ENCODE data around the gene EGFLAM.

EGFLAM gene

DNA sequence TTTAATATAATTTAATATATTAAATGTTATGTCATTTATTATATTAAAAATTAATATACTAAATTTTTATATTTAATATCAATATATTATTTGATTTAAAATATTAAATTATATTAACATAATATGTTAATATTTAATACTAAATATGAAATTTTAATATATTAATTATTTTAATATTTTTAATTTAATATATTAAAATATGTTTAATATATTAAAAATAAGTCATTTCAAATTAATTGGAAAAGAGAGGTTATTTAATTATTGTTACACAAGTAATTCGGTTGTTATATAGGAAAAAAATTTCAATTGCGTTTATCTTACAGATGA is 183.9 kb downstream of the EGFLAM start:
- Histone ChIP-seq H4K20me1 (ENCODE audit: low read depth, low read length) (no peaks in the 10 kb centered on the region), H3K9me2 (replicated peaks; ENCODE audit: insufficient read depth, low read length) (no peaks in the 10 kb centered on the region), H3K27ac (ENCODE audit: low read depth, low read length) (no peak overlapping the region), H3K4me2 (ENCODE audit: low read depth, low read length, poor library complexity, severe bottlenecking) (no peak overlapping the region), H3K27me3 (ENCODE audit: low read length) (no peaks in the 10 kb centered on the region), H3K9ac (ENCODE audit: low read length) (no peak overlapping the region), H3F3A (ENCODE audit: insufficient read depth) (no peaks in the 10 kb centered on the region), H3K36me3 (ENCODE audit: low read length) (no peaks in the 10 kb centered on the region), H3K79me2 (ENCODE audit: insufficient read depth, low read length) (no peaks in the 10 kb centered on the region), H3K9me3 (ENCODE audit: insufficient read depth, low read length) (no peaks in the 10 kb centered on the region), H3K4me3 (ENCODE audit: insufficient read depth, low read length, poor library complexity, severe bottlenecking) (no peak overlapping the region), H2AFZ (ENCODE audit: low read depth, low read length, severe bottlenecking) (no peak overlapping the region)
- TF ChIP-seq EZH2phosphoT487 (conservative IDR thresholded peaks at IDR 0.05; ENCODE audit: low read length), result no peak
- TF ChIP-seq, protein P1, sequence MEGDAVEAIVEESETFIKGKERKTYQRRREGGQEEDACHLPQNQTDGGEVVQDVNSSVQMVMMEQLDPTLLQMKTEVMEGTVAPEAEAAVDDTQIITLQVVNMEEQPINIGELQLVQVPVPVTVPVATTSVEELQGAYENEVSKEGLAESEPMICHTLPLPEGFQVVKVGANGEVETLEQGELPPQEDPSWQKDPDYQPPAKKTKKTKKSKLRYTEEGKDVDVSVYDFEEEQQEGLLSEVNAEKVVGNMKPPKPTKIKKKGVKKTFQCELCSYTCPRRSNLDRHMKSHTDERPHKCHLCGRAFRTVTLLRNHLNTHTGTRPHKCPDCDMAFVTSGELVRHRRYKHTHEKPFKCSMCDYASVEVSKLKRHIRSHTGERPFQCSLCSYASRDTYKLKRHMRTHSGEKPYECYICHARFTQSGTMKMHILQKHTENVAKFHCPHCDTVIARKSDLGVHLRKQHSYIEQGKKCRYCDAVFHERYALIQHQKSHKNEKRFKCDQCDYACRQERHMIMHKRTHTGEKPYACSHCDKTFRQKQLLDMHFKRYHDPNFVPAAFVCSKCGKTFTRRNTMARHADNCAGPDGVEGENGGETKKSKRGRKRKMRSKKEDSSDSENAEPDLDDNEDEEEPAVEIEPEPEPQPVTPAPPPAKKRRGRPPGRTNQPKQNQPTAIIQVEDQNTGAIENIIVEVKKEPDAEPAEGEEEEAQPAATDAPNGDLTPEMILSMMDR (IDR thresholded peaks at IDR 0.05; ENCODE audit: insufficient read depth, low read length, poor library complexity, severe bottlenecking), result no peak

DNA sequence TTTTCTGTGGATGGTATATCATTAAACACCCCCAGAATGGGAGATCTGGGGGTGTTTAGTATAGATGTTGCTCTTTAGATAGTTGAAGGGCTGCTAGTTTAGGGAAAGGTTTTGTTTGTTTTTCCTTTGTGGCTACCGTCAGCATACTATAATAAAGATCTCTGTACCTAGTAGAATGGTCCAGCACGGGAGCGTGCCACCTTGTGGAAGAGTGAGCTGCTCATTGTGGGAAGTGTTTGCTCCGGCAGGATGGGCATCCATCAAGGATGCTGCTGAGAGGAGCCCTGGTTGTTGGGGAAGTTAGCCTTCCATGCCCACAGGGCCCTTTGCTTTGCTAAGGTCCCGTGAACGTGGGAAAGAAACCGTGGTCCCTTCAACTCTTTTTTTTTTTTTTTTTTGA is 185.0 kb downstream of the EGFLAM start:
- TF ChIP-seq EZH2phosphoT487 (conservative IDR thresholded peaks at IDR 0.05; ENCODE audit: low read length), result no peak
- TF ChIP-seq, protein P1 (IDR thresholded peaks at IDR 0.05; ENCODE audit: insufficient read depth, low read length, poor library complexity, severe bottlenecking), result no peak
- Histone ChIP-seq H3K9me3 (ENCODE audit: insufficient read depth, low read length) (no peaks in the 10 kb centered on the region), H3K9ac (ENCODE audit: low read length) (no peak overlapping the region), H2AFZ (ENCODE audit: low read depth, low read length, severe bottlenecking) (no peak overlapping the region), H3F3A (ENCODE audit: insufficient read depth) (no peaks in the 10 kb centered on the region), H3K27me3 (ENCODE audit: low read length) (no peaks in the 10 kb centered on the region), H3K79me2 (ENCODE audit: insufficient read depth, low read length) (no peaks in the 10 kb centered on the region), H4K20me1 (ENCODE audit: low read depth, low read length) (no peaks in the 10 kb centered on the region), H3K36me3 (ENCODE audit: low read length) (no peaks in the 10 kb centered on the region), H3K9me2 (replicated peaks; ENCODE audit: insufficient read depth, low read length) (no peaks in the 10 kb centered on the region), H3K27ac (ENCODE audit: low read depth, low read length) (no peak overlapping the region), H3K4me3 (ENCODE audit: insufficient read depth, low read length, poor library complexity, severe bottlenecking) (no peak overlapping the region), H3K4me2 (ENCODE audit: low read depth, low read length, poor library complexity, severe bottlenecking) (no peak overlapping the region)

DNA sequence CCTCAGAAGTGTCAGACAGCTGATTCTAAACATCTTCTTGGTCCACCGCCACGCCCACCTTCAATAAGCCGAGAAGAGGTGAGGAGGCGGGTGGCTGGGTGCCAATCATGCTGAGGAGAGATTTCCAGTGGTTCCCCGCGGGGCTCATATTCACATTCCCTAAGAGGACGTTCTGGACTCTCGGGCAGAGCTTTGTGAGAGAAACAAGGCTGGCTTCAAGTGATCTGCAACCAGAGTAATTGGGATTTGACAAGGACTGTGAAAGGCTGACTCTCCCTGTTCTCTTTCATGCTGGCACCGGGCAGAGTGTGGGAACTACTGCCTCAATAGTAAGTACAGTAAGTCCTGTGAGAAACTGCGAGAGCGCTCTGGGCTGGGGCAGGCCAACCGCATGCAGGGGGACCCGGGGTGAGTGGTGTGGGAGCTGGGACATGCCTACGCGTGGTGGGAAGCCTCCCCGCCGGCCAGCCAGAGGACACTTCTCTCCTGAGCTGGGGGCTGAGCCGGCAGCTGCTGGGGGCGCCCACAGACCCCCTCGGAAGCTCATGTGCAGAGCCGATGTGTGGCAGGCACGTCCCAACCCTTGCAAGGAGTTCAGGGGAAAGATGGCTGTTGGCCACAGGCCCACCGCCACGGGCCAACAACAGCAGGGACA is 187.1 kb downstream of the EGFLAM start:
- Histone ChIP-seq H3K79me2 (ENCODE audit: insufficient read depth, low read length) (no peaks in the 10 kb centered on the region), H3F3A (ENCODE audit: insufficient read depth) (no peaks in the 10 kb centered on the region), H3K36me3 (ENCODE audit: low read length) (no peaks in the 10 kb centered on the region), H3K4me2 (ENCODE audit: low read depth, low read length, poor library complexity, severe bottlenecking) (no peak overlapping the region), H3K27ac (ENCODE audit: low read depth, low read length) (no peak overlapping the region), H3K9me2 (replicated peaks; ENCODE audit: insufficient read depth, low read length) (no peaks in the 10 kb centered on the region), H3K27me3 (ENCODE audit: low read length) (no peaks in the 10 kb centered on the region), H3K9me3 (ENCODE audit: insufficient read depth, low read length) (no peaks in the 10 kb centered on the region), H2AFZ (ENCODE audit: low read depth, low read length, severe bottlenecking) (no peak overlapping the region), H3K4me3 (ENCODE audit: insufficient read depth, low read length, poor library complexity, severe bottlenecking) (no peak overlapping the region), H3K9ac (ENCODE audit: low read length) (no peak overlapping the region), H4K20me1 (ENCODE audit: low read depth, low read length) (no peaks in the 10 kb centered on the region)
- TF ChIP-seq EZH2phosphoT487 (conservative IDR thresholded peaks at IDR 0.05; ENCODE audit: low read length), result no peak

DNA sequence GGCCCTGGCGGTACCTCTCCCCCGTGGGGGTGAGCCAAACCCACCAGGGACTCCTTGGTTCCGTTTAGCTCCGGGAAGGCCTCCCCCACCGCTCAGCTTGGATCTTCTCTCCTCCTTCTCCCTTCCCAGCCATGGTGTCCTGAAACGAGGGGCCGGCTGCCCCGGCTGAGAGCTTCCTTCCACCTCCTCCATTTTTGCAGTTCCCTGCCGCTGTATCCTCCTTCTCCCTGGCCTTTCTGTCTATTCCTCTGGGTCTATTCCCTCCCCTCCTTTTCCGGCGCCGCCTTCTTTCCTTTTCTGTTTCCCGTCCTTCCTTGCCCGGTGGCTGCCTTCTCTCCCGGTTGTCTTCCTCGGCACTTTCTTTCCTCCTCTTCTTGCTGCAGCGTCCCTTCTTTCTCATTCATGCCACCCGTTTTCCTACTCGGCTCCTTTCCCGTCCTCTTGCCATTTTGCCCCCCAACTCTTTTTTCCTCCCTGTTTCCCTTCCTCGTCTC is 187.7 kb downstream of the EGFLAM start:
- Histone ChIP-seq H3F3A (ENCODE audit: insufficient read depth) (no peaks in the 10 kb centered on the region), H3K4me3 (ENCODE audit: insufficient read depth, low read length, poor library complexity, severe bottlenecking) (no peak overlapping the region), H3K36me3 (ENCODE audit: low read length) (no peaks in the 10 kb centered on the region), H3K9ac (ENCODE audit: low read length) (no peak overlapping the region), H2AFZ (ENCODE audit: low read depth, low read length, severe bottlenecking) (no peak overlapping the region), H3K27me3 (ENCODE audit: low read length) (no peaks in the 10 kb centered on the region), H3K4me2 (ENCODE audit: low read depth, low read length, poor library complexity, severe bottlenecking) (no peak overlapping the region), H3K79me2 (ENCODE audit: insufficient read depth, low read length) (no peaks in the 10 kb centered on the region), H3K9me3 (ENCODE audit: insufficient read depth, low read length) (no peaks in the 10 kb centered on the region), H3K9me2 (replicated peaks; ENCODE audit: insufficient read depth, low read length) (no peaks in the 10 kb centered on the region), H4K20me1 (ENCODE audit: low read depth, low read length) (no peaks in the 10 kb centered on the region), H3K27ac (ENCODE audit: low read depth, low read length) (no peak overlapping the region)
- no peak for TF ChIP-seq EZH2phosphoT487 (conservative IDR thresholded peaks at IDR 0.05; ENCODE audit: low read length)
- TF ChIP-seq, protein P1 (IDR thresholded peaks at IDR 0.05; ENCODE audit: insufficient read depth, low read length, poor library complexity, severe bottlenecking), result no peak
